CD14-positive monocyte (primary cell): ENCODE data around the gene PIGH. TPM values are rescaled to one million over a fixed set of nuclear protein-coding genes. Genes with fewer than 3 reads are reported as not detected.

Experiments used
- DNase-seq, 3 donors: peaks; one replicate each; pipeline ENCODE4 v3.0.0-alpha.2; 2011 to 2022
- H2AFZ ChIP-seq: 2 replicates; pipeline ENCODE4 v1.6.0; 2012; ENCODE audit warnings: mild to moderate bottlenecking, low read depth, low read length, inconsistent platforms; ENCODE audit not compliant: insufficient read depth, poor library complexity, severe bottlenecking
- H3K27ac ChIP-seq, 2 donors: 1 replicate in 1 of 2; 2 replicates in 1 of 2; pipeline ENCODE4 v1.5.1; 2012 to 2013; ENCODE audit warnings: low read length in 2 of 2, control low read depth in 1 of 2, inconsistent platforms in 1 of 2, low read depth in 1 of 2, mild to moderate bottlenecking in 1 of 2
- H3K27me3 ChIP-seq, 2 donors: one replicate each; pipeline versions ENCODE4 v1.6.0 to v1.6.1; 2011 to 2013; ENCODE audit warnings: low read length in 2 of 2; ENCODE audit not compliant: control insufficient read depth in 2 of 2, insufficient read depth in 2 of 2
- H3K36me3 ChIP-seq, 2 donors: replicated peaks in 1 of 2; 1 replicate in 1 of 2; 2 replicates in 1 of 2; pipeline versions ENCODE4 v1.5.1 to v1.6.1; 2012 to 2013; ENCODE audit warnings: low read length in 2 of 2, control low read depth in 1 of 2, inconsistent platforms in 1 of 2, mild to moderate bottlenecking in 1 of 2; ENCODE audit not compliant: insufficient read depth in 2 of 2, control insufficient read depth in 1 of 2
- H3K4me1 ChIP-seq, 2 donors: 1 replicate in 1 of 2; 2 replicates in 1 of 2; pipeline versions ENCODE4 v1.5.1 to v1.6.1; 2012 to 2013; ENCODE audit warnings: low read length in 2 of 2, control low read depth in 1 of 2, inconsistent platforms in 1 of 2, mild to moderate bottlenecking in 1 of 2, moderate library complexity in 1 of 2; ENCODE audit not compliant: insufficient read depth in 2 of 2, control insufficient read depth in 1 of 2
- H3K4me2 ChIP-seq: replicated peaks from 2 replicates; pipeline ENCODE3; 2012; ENCODE audit warnings: low read length, moderate library complexity, mild to moderate bottlenecking; ENCODE audit not compliant: poor library complexity, severe bottlenecking; ENCODE audit errors: extremely low read depth
- H3K4me3 ChIP-seq, 3 experiments: fragments of 200-600 bp in 1 of 3; sonication (generic) in 1 of 3; replicated peaks in 1 of 3; 1 replicate in 2 of 3; 2 replicates in 1 of 3; pipeline ENCODE4 v1.5.1; 2011 to 2013; ENCODE audit warnings: low read length in 3 of 3, mild to moderate bottlenecking in 3 of 3, control low read depth in 2 of 3, low read depth in 2 of 3, inconsistent platforms in 1 of 3, moderate library complexity in 1 of 3
- H3K79me2 ChIP-seq: 2 replicates; pipeline ENCODE4 v1.6.0; 2012; ENCODE audit warnings: mild to moderate bottlenecking, control low read depth, inconsistent platforms, low read length, moderate library complexity; ENCODE audit not compliant: insufficient read depth
- H3K9ac ChIP-seq: 2 replicates; pipeline ENCODE4 v1.6.0; 2017; ENCODE audit warnings: low read length, mild to moderate bottlenecking; ENCODE audit not compliant: insufficient read depth, poor library complexity, severe bottlenecking
- H3K9me3 ChIP-seq, 2 donors: replicated peaks in 1 of 2; 1 replicate in 1 of 2; 2 replicates in 1 of 2; pipeline versions ENCODE4 v1.5.1 to v1.6.1; 2012 to 2013; ENCODE audit warnings: low read length in 2 of 2, control low read depth in 1 of 2; ENCODE audit not compliant: control insufficient read depth in 1 of 2, insufficient read depth in 1 of 2
- H4K20me1 ChIP-seq: 2 replicates; pipeline ENCODE4 v1.6.0; 2012; ENCODE audit warnings: mild to moderate bottlenecking, low read length, control low read depth, moderate library complexity; ENCODE audit not compliant: insufficient read depth
- H3K27ac Mint-ChIP-seq, 7 donors: one replicate each; pipeline ENCODE4 v1.8.0; 2020; ENCODE audit warnings: mild to moderate bottlenecking in 7 of 7, mixed read lengths in 7 of 7, moderate library complexity in 6 of 7, inconsistent platforms in 2 of 7
- H3K27me3 Mint-ChIP-seq, 3 donors: one replicate each; pipeline ENCODE4 v1.8.0; 2021 to 2022; ENCODE audit warnings: low read depth in 3 of 3, mild to moderate bottlenecking in 3 of 3, mixed read lengths in 3 of 3, moderate library complexity in 3 of 3, inconsistent platforms in 1 of 3
- H3K36me3 Mint-ChIP-seq, 2 donors: one replicate each; pipeline ENCODE4 v1.8.0; 2020; ENCODE audit warnings: mixed read lengths in 2 of 2, inconsistent platforms in 1 of 2, mild to moderate bottlenecking in 1 of 2
- H3K4me1 Mint-ChIP-seq: one replicate; pipeline ENCODE4 v1.8.0; 2020; ENCODE audit warnings: mild to moderate bottlenecking, mixed read lengths
- H3K4me3 Mint-ChIP-seq, 2 donors: one replicate each; pipeline ENCODE4 v1.8.0; 2020; ENCODE audit warnings: mild to moderate bottlenecking in 2 of 2, mixed read lengths in 2 of 2, moderate library complexity in 1 of 2
- H3K9me3 Mint-ChIP-seq, 7 donors: one replicate each; pipeline ENCODE4 v1.8.0; 2020 to 2022; ENCODE audit warnings: mixed read lengths in 7 of 7, mild to moderate bottlenecking in 6 of 7, moderate library complexity in 6 of 7, inconsistent platforms in 2 of 7
- WGBS: methylation state at CpG from one replicate; pipeline ENCODE4 v1.1.5; 2013; ENCODE audit warnings: missing lambda C conversion rate; ENCODE audit not compliant: insufficient coverage; 5-methylcytosine and 5-hydroxymethylcytosine counted together
- intact Hi-C, 2 donors: fragments of 100-400 bp; cut with micrococcal nuclease; formaldehyde crosslinking; loops; one replicate each; pipeline versions ENCODE4 v1.15.0 to v1.15.1; 2023
- polyA plus RNA-seq, 3 donors: library from polyadenylated mRNA; depleted of rRNA in 1 of 3; unstranded in 2 of 3; stranded (reverse) in 1 of 3; fragments of 300-500 nt in 2 of 3; fragments of >200 nt in 1 of 3; fragmentation: Illumina TruSeq in 2 of 3; gene quantifications; 1 replicate in 2 of 3; 2 replicates in 1 of 3; pipeline ENCODE4 v1.2.3, GENCODE V29; 2012 to 2021
- TF ChIP-seq, protein P1 (sequence below): fragments of 200-600 bp; IDR thresholded peaks from one replicate; pipeline ENCODE4 v1.8.0; 2022; ENCODE audit warnings: antibody characterized with exemption, mild to moderate bottlenecking

The PIGH gene
- polyA plus RNA-seq, 3 donors = 14.6 to 35.5 (median 18.0) TPM

DNA sequence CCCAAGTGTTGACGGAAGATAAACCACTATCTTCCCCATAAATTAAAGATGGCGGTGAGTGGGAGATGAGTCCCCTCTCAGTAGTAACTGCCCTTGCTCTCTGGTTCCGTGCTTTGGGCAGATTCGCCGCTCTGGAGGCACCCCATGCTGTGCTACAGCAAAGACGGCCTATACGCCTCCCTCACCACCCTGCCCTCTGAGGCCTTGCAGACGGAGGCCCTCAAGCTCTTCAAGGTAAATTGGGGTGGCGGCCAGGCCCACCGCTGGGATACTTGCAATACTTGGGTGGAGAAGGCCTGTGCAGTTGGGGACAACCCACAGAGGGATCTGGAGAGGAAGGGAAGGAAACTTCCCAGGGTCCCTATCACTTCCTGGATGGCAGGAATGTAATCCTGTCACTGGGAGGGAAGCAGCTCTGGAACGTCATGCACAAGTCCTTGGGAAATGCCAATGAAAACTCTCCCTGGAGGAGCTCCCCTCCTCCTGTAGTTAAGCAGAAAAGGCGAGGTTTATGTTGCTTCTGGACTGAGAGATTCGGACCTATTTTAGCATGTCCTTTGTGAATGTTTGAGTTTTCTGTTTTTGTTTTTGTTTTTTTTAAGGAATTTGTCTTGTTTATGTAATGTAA lies 22.8 kb downstream of the PIGH start:
- intact Hi-C loops = no loop called here
- peak overlapping the region in 1 of 2 donors; percentile 27 for H3K4me3 Mint-ChIP-seq
- H3K27me3 Mint-ChIP-seq = peaks cover 4 to 12% (median 5%) of the 10 kb centered on the region in 3 donors
- no peak overlapping the region for H3K4me3 ChIP-seq
- H3K36me3 Mint-ChIP-seq = no peaks in the 10 kb centered on the region
- no peaks in the 10 kb centered on the region for H3K27me3 ChIP-seq
- no peaks in the 10 kb centered on the region for H3K79me2 ChIP-seq
- TF ChIP-seq, protein P1, sequence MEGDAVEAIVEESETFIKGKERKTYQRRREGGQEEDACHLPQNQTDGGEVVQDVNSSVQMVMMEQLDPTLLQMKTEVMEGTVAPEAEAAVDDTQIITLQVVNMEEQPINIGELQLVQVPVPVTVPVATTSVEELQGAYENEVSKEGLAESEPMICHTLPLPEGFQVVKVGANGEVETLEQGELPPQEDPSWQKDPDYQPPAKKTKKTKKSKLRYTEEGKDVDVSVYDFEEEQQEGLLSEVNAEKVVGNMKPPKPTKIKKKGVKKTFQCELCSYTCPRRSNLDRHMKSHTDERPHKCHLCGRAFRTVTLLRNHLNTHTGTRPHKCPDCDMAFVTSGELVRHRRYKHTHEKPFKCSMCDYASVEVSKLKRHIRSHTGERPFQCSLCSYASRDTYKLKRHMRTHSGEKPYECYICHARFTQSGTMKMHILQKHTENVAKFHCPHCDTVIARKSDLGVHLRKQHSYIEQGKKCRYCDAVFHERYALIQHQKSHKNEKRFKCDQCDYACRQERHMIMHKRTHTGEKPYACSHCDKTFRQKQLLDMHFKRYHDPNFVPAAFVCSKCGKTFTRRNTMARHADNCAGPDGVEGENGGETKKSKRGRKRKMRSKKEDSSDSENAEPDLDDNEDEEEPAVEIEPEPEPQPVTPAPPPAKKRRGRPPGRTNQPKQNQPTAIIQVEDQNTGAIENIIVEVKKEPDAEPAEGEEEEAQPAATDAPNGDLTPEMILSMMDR = no peak
- H3K4me2 ChIP-seq = no peak overlapping the region
- no peaks in the 10 kb centered on the region for H3K36me3 ChIP-seq
- no peak overlapping the region for H3K27ac Mint-ChIP-seq
- no peak overlapping the region for H2AFZ ChIP-seq
- no peaks in the 10 kb centered on the region for H4K20me1 ChIP-seq
- no peak overlapping the region for H3K9ac ChIP-seq
- no peaks in the 10 kb centered on the region for H3K9me3 Mint-ChIP-seq
- no peaks in the 10 kb centered on the region for H3K9me3 ChIP-seq
- no peaks in the 10 kb centered on the region for H3K4me1 ChIP-seq
- no peak for DNase-seq
- WGBS = 50% methylated on average over 2 of the region's 13 CpGs
- H3K4me1 Mint-ChIP-seq = peaks cover 7% of the 10 kb centered on the region
- H3K27ac ChIP-seq = no peak overlapping the region

DNA sequence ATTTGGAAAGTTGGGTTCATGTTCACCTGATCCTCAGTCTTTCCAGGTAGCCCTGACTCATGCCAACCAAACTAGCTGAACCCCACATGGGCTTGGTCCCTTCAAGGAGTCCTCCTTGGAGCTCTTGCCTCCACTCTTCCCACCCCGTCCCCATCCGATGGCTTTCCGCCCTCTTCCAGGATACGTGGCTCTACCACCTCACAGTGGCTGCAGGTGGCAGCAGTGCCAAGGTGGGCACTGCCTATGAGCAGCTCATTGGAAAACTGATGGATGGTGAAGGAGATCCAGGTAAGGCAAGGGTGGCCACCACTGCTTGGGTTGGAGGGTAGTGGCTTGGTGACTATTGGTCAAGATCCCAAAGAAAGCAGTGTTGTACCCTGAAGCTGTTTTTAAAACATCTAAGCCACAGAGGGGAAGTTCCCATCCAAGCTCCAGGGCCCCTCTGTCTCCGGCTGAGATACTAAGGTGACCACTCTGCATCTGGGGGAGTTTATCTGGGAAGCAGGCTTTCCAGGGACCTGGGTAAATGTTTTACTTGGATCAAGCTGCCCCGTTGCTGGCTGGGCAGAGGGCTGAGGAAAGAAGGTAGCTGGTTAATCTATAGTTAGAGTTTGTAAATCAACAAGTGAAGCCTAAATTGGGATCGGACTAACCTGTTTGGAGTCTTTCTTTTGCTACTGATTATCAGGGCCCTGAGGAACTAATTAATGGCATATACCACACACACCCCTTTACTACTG lies 23.7 kb downstream of the PIGH start:
- H4K20me1 ChIP-seq = no peaks in the 10 kb centered on the region
- H3K36me3 Mint-ChIP-seq = no peaks in the 10 kb centered on the region
- H2AFZ ChIP-seq = no peak overlapping the region
- 95% methylated on average over 3 of the region's 7 CpGs for WGBS
- H3K36me3 ChIP-seq = no peaks in the 10 kb centered on the region
- TF ChIP-seq, protein P1 = no peak
- no peaks in the 10 kb centered on the region for H3K4me1 ChIP-seq
- H3K27me3 ChIP-seq = no peaks in the 10 kb centered on the region
- peaks cover 7% of the 10 kb centered on the region for H3K4me1 Mint-ChIP-seq
- no peak overlapping the region for H3K27ac ChIP-seq
- H3K4me2 ChIP-seq = no peak overlapping the region
- H3K27me3 Mint-ChIP-seq = peaks cover 4 to 12% (median 5%) of the 10 kb centered on the region in 3 donors
- H3K9me3 ChIP-seq = no peaks in the 10 kb centered on the region
- H3K4me3 Mint-ChIP-seq = no peak overlapping the region
- H3K79me2 ChIP-seq = no peaks in the 10 kb centered on the region
- no peak overlapping the region for H3K9ac ChIP-seq
- H3K9me3 Mint-ChIP-seq = no peaks in the 10 kb centered on the region
- H3K27ac Mint-ChIP-seq = no peak overlapping the region
- H3K4me3 ChIP-seq = no peak overlapping the region
- intact Hi-C loops = no loop called here
- no peak for DNase-seq
